Keratinocyte (primary cell): ENCODE results near the gene BTG2. TPM values are rescaled to one million over a fixed set of nuclear protein-coding genes. Genes with fewer than 3 reads are reported as not detected.
A peak's percentile ranks its signal among the peaks of the same experiment; 100 is the strongest.
"Not testable (repeated sequence)": the region's sequence is repeated elsewhere in the genome, so short reads cannot be mapped to it uniquely, and the experiment has no call there.

Experiments used
- DNase-seq: peaks from one replicate; pipeline ENCODE4 v3.0.0-alpha.2; 2011; ENCODE audit warnings: low read depth, missing footprints, low spot score
- FAIRE-seq: peaks from 2 replicates; lab custom pipeline; 2011; peaks lifted over from hg19 to GRCh38; lab: Jason Lieb, UNC
- H2AFZ ChIP-seq: 2 replicates; pipeline ENCODE4 v1.6.0; 2012; ENCODE audit warnings: low read length, control low read depth, inconsistent platforms; ENCODE audit not compliant: control insufficient read depth
- H3K27ac ChIP-seq: 2 replicates; pipeline ENCODE4 v1.5.1; 2011; ENCODE audit warnings: low read length; ENCODE audit not compliant: control insufficient read depth, insufficient read depth
- H3K27me3 ChIP-seq: 3 replicates; pipeline ENCODE4 v1.6.0; 2011; ENCODE audit warnings: low read length; ENCODE audit not compliant: control insufficient read depth, insufficient read depth; ENCODE audit errors: extremely low read depth
- H3K36me3 ChIP-seq, 2 experiments: 2 replicates in 1 of 2; 3 replicates in 1 of 2; pipeline ENCODE4 v1.5.1; 2011; ENCODE audit warnings: low read length in 2 of 2, mild to moderate bottlenecking in 1 of 2; ENCODE audit not compliant: control insufficient read depth in 2 of 2, insufficient read depth in 2 of 2; ENCODE audit errors: extremely low read depth in 1 of 2
- H3K4me1 ChIP-seq: 3 replicates; pipeline ENCODE4 v1.5.1; 2011; ENCODE audit warnings: low read length; ENCODE audit not compliant: control insufficient read depth, insufficient read depth; ENCODE audit errors: extremely low read depth
- H3K4me2 ChIP-seq: 3 replicates; pipeline ENCODE4 v1.6.0; 2011; ENCODE audit warnings: low read depth, low read length; ENCODE audit not compliant: control insufficient read depth, insufficient read depth; ENCODE audit errors: extremely low read depth
- H3K4me3 ChIP-seq, 3 experiments: fragments of 200-600 bp in 1 of 3; sonication (generic) in 1 of 3; 2 replicates in 2 of 3; 3 replicates in 1 of 3; pipeline ENCODE4 v1.5.1; 2011 to 2016; ENCODE audit warnings: low read length in 3 of 3, mild to moderate bottlenecking in 3 of 3, control low read depth in 2 of 3, inconsistent platforms in 1 of 3, low read depth in 1 of 3, mixed read lengths in 1 of 3, mixed run types in 1 of 3, moderate library complexity in 1 of 3; ENCODE audit not compliant: control insufficient read depth in 2 of 3, insufficient read depth in 2 of 3; ENCODE audit errors: extremely low read depth in 1 of 3
- H3K79me2 ChIP-seq: 2 replicates; pipeline ENCODE4 v1.6.0; 2012; ENCODE audit warnings: low read length; ENCODE audit not compliant: control insufficient read depth, insufficient read depth
- H3K9ac ChIP-seq: 3 replicates; pipeline ENCODE4 v1.6.0; 2011; ENCODE audit warnings: low read length; ENCODE audit not compliant: control insufficient read depth, insufficient read depth; ENCODE audit errors: extremely low read depth
- H3K9me1 ChIP-seq: 3 replicates; pipeline ENCODE4 v1.6.0; 2011; ENCODE audit warnings: low read length; ENCODE audit not compliant: control insufficient read depth, insufficient read depth; ENCODE audit errors: extremely low read depth
- H3K9me3 ChIP-seq: 2 replicates; pipeline ENCODE4 v1.5.1; 2012; ENCODE audit warnings: low read depth, low read length; ENCODE audit not compliant: control insufficient read depth
- H4K20me1 ChIP-seq: 3 replicates; pipeline ENCODE4 v1.6.0; 2011; ENCODE audit warnings: low read length; ENCODE audit not compliant: control insufficient read depth, insufficient read depth; ENCODE audit errors: extremely low read depth
- EZH2 ChIP-seq: IDR thresholded peaks from one replicate; pipeline ENCODE4 v1.6.1; 2012; ENCODE audit warnings: inconsistent platforms, mild to moderate bottlenecking, low read length, moderate library complexity
- dilution Hi-C: fragments of 300-500 bp; cut with MboI; formaldehyde crosslinking; loops from one replicate; pipeline ENCODE4 v1.7.0; 2020; ENCODE audit warnings: low sequenced_read_pairs; ENCODE audit not compliant: extremely low pct_ligation_motif_present
- polyA plus RNA-seq, 5 experiments: library from polyadenylated mRNA; depleted of rRNA in 3 of 5; stranded (reverse) in 3 of 5; stranded (forward) in 1 of 5; unstranded in 1 of 5; fragments of >200 nt; gene quantifications; 1 replicate in 1 of 5; 2 replicates in 3 of 5; 3 replicates in 1 of 5; pipeline versions ENCODE4 v1.2.1 to v1.2.3, GENCODE V29; 2011 to 2012; ENCODE audit warnings: missing spikeins in 2 of 5, low read depth in 1 of 5, low replicate concordance in 1 of 5
- TF ChIP-seq, protein P1 (sequence below), 3 experiments: IDR thresholded peaks in 1 of 3; conservative IDR thresholded peaks in 1 of 3; optimal IDR thresholded peaks in 1 of 3; 2 replicates in 2 of 3; 3 replicates in 1 of 3; pipeline versions ENCODE3 to v1.5.1; 2011; ENCODE audit warnings: low read length in 3 of 3, mild to moderate bottlenecking in 3 of 3, moderate library complexity in 2 of 3, control low read depth in 1 of 3, inconsistent platforms in 1 of 3; ENCODE audit not compliant: insufficient read depth in 2 of 3; ENCODE audit errors: extremely low read depth in 1 of 3

The BTG2 gene
- polyA plus RNA-seq, 1 donor (not counting 4 experiments of a cell fraction or from before 2014, with no cell fraction given), result 117 TPM

DNA sequence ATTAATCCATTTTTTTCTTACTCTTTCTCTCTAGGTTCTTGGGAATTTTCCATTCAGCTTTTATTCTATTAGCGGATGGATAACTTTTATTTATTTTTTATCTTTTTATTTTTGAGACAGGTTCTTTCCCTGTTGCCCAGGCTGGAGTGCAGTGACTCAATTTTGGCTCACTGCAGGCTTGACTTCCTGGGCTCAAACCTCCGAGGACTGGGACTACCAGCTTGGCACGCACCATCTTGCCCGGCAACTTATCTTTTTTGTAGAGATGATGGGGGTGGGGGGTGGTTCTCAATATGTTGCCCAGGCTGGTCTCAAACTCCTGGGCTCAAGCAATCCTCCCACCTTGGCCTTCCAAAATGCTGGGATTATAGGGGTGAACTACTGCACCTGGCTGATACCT is 39.8 kb upstream of the BTG2 start:
- H3K4me3 ChIP-seq, result no peak overlapping the region
- no peaks in the 10 kb centered on the region for H3K9me1 ChIP-seq
- H3K27me3 ChIP-seq, result no peaks in the 10 kb centered on the region
- H3K36me3 ChIP-seq, result no peaks in the 10 kb centered on the region
- FAIRE-seq (no peak), DNase-seq (no peak)
- TF ChIP-seq, protein P1, sequence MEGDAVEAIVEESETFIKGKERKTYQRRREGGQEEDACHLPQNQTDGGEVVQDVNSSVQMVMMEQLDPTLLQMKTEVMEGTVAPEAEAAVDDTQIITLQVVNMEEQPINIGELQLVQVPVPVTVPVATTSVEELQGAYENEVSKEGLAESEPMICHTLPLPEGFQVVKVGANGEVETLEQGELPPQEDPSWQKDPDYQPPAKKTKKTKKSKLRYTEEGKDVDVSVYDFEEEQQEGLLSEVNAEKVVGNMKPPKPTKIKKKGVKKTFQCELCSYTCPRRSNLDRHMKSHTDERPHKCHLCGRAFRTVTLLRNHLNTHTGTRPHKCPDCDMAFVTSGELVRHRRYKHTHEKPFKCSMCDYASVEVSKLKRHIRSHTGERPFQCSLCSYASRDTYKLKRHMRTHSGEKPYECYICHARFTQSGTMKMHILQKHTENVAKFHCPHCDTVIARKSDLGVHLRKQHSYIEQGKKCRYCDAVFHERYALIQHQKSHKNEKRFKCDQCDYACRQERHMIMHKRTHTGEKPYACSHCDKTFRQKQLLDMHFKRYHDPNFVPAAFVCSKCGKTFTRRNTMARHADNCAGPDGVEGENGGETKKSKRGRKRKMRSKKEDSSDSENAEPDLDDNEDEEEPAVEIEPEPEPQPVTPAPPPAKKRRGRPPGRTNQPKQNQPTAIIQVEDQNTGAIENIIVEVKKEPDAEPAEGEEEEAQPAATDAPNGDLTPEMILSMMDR (optimal IDR thresholded peaks at IDR 0.05 in 1 of 3, IDR thresholded peaks at IDR 0.05 in 1 of 3, conservative IDR thresholded peaks at IDR 0.05 in 1 of 3; ENCODE audit: extremely low read depth in 1 of 3, insufficient read depth in 2 of 3, low read length in 3 of 3), result no peak
- TF ChIP-seq EZH2, result no peak
- H4K20me1 ChIP-seq, result no peaks in the 10 kb centered on the region
- H3K4me1 ChIP-seq, result peaks cover 29% of the 10 kb centered on the region
- peak overlapping the region; percentile 32 for H3K27ac ChIP-seq
- no peak overlapping the region for H3K9ac ChIP-seq
- dilution Hi-C loops, result loop anchor here (25.0 kb wide), 1 partner anchor 228 kb away; the partner anchor contains the start of gene PPFIA4
- no peaks in the 10 kb centered on the region for H3K79me2 ChIP-seq
- H3K4me2 ChIP-seq, result peak overlapping the region; percentile 58
- H2AFZ ChIP-seq, result peak overlapping the region; percentile 46
- no peaks in the 10 kb centered on the region for H3K9me3 ChIP-seq

DNA sequence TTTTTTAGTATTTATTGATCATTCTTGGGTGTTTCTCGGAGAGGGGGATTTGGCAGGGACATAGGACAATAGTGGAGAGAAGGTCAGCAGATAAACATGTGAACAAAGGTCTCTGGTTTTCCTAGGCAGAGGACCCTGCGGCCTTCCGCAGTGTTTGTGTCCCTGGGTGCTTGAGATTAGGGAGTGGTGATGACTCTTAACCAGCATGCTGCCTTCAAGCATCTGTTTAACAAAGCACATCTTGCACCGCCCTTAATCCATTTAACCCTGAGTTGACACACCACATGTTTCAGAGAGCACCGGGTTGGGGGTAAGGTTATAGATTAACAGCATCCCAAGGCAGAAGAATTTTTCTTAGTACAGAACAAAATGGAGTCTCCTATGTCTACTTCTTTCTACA is 39.2 kb upstream of the BTG2 start:
- H3K27ac ChIP-seq, result peak overlapping the region; percentile 32
- FAIRE-seq, H2AFZ ChIP-seq: not testable (repeated sequence)

DNA sequence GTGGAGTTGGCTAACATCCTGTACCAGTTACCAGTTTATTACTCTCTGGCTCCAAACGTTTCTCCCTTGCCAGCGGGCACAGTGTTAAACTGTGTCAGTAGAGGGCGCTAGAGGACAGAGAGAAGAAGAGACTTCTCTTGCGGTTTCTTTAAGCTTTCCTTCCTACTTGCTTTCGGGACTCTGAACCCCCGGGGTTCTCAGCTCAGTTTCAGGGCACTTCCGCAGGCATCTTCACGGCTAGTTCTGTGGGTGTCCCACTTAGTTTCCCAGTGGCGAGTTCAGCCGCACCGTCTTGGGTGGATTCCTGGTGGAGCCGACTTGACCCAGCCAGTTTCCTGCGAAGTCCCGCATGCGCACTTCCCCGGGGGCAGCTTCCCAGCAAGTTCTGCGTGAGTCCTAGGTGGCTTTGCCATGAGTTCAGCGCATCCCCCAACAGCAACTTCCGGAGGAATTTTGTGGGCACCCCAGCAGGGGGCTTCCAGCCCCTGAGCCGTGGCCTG is 37.9 kb upstream of the BTG2 start:
- H4K20me1 ChIP-seq, result no peaks in the 10 kb centered on the region
- no peaks in the 10 kb centered on the region for H3K27me3 ChIP-seq
- DNase-seq (peak; percentile 80), FAIRE-seq (no peak)
- H3K4me3 ChIP-seq, result peak overlapping the region; percentile 40 to 73 (median 64)
- H3K79me2 ChIP-seq, result no peaks in the 10 kb centered on the region
- peak overlapping the region; percentile 82 for H3K4me2 ChIP-seq
- TF ChIP-seq, protein P1 (optimal IDR thresholded peaks at IDR 0.05 in 1 of 3, IDR thresholded peaks at IDR 0.05 in 1 of 3, conservative IDR thresholded peaks at IDR 0.05 in 1 of 3; ENCODE audit: extremely low read depth in 1 of 3, insufficient read depth in 2 of 3, low read length in 3 of 3), result peak; percentile 71 to 95 (median 81)
- TF ChIP-seq EZH2, result no peak
- dilution Hi-C loops, result loop anchor here (25.0 kb wide), 1 partner anchor 230 kb away; the partner anchor contains the start of gene PPFIA4
- H3K4me1 ChIP-seq, result peaks cover 29% of the 10 kb centered on the region
- H3K9ac ChIP-seq, result peak overlapping the region; percentile 70
- H3K36me3 ChIP-seq, result no peaks in the 10 kb centered on the region
- peak overlapping the region; percentile 92 for H2AFZ ChIP-seq
- H3K9me1 ChIP-seq, result no peaks in the 10 kb centered on the region
- no peaks in the 10 kb centered on the region for H3K9me3 ChIP-seq
- H3K27ac ChIP-seq, result peak overlapping the region; percentile 65

More for the DNA sequence above, 39.2 kb upstream of the BTG2 start:
- H3K36me3 ChIP-seq, H3K79me2 ChIP-seq, H3K9me3 ChIP-seq, DNase-seq, H3K4me3 ChIP-seq, H3K9ac ChIP-seq, H3K27me3 ChIP-seq, H3K9me1 ChIP-seq, H3K4me2 ChIP-seq, H4K20me1 ChIP-seq: not testable (repeated sequence)
- dilution Hi-C loops, result loop anchor here (25.0 kb wide), 1 partner anchor 229 kb away; the partner anchor contains the start of gene PPFIA4
- H3K4me1 ChIP-seq, result peaks cover 29% of the 10 kb centered on the region
